ENCODE measurements around the gene PEAK1.

- TF ChIP-seq CTCF (IDR thresholded peaks at IDR 0.05; ENCODE audit: insufficient read depth, low read length): no peak
- TF ChIP-seq SPI1 (IDR thresholded peaks at IDR 0.05; ENCODE audit: borderline replicate concordance, low read depth): no peak
- no peak for TF ChIP-seq POLR2AphosphoS5 (IDR thresholded peaks at IDR 0.05; ENCODE audit: low read depth)
- no peak for TF ChIP-seq REST (IDR thresholded peaks at IDR 0.05; ENCODE audit: insufficient replicate concordance, low read depth)
- no peak for TF ChIP-seq GABPA (IDR thresholded peaks at IDR 0.05; ENCODE audit: low read depth)
Measured at GRCh38 chr15:77138167-77138522, 281.8 kb downstream of the PEAK1 start.
